Measurements from ENCODE around the gene DAP3. TPM values are rescaled to one million over a fixed set of nuclear protein-coding genes. Genes with fewer than 3 reads are reported as not detected.

DAP3 gene
- total and polyA plus RNA-seq, 10 of the 15 experiments (the other 5 are each of a cell fraction or from before 2014, with no cell fraction given) = 60.0 to 223 (median 138) TPM

DNA sequence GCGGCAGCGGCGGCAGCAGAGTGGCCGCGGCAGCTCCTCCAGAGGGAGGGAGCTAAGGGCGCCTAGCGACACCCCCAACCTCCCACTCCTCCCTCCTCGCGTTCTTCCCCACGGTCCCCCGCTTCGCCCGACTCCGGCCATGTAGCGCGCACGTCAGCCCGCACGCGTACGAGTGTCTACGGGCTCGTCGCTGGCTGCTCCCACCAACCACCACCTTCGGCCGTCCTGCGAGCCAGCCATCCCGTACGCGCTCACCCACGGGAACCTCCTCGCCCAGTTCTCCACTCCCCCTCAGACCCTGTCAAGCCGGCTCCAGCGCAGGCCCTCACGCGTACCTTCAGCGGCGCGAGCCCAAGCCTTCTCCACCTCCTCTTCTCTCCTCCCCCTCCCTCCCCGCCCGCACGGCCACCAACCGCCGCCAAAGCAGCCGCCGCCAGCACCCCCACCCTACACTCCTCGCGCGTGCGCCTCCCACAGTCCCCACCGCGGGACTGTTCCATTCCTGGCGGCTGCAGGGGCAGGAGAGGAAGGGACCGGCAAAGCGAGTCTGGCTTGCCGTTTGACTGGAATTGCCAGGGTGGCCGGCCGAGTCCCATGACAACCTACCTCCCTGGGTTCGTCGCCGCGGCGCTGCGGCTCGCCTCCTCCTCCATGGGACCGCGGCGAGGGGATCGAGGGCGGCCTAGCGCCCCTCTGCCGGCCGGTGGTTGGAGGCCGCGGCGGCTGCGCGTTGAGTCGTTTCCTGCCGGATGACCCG, 389 bp upstream of the DAP3 start, which contains the start of gene YY1AP1:
TSS of gene YY1AP1 (minus strand) at position 451 of the 757 bp plus-strand sequence. CDS start 8,338 bp downstream, outside the sequence.
- no peaks in the 10 kb centered on the region for H3K27me3 ChIP-seq (replicated peaks in 1 of 2; ENCODE audit: control insufficient read depth in 2 of 2, insufficient read depth in 2 of 2, low read length in 1 of 2)
- ChIA-PET POLR2A (no interaction called here), CTCF (no interaction called here), RAD21 (ENCODE audit: unreplicated experiment) (no interaction called here), SMC1A (ENCODE audit: uncharacterized antibody, unreplicated experiment) (no interaction called here)
- peaks cover 0 to 8% of the 10 kb centered on the region in 2 experiments; a peak in 2 of 4 replicates for H3K36me3 ChIP-seq (ENCODE audit: control insufficient read depth in 2 of 2, insufficient read depth in 2 of 2, low read length in 1 of 2)
- FAIRE-seq (no peak), ATAC-seq (peak; percentile 87), DNase-seq (ENCODE audit: low read depth, low spot score) (peak; percentile 62)
- H2AFZ ChIP-seq (ENCODE audit: control insufficient read depth, low read depth, low read length) = peak within 1 kb of the TSS; percentile 97
- H3K4me1 ChIP-seq (ENCODE audit: control insufficient read depth, insufficient read depth, low read length) = no peaks in the 10 kb centered on the region
- peaks cover 4% of the 10 kb centered on the region; the same call in 1 of the 3 replicates for H3K9me3 ChIP-seq (replicated peaks; ENCODE audit: control insufficient read depth, insufficient read depth, low read length)
- in situ Hi-C loops (cut with MboI) (no loop called here), intact Hi-C loops (cut with micrococcal nuclease; ENCODE audit: unreplicated experiment) (no loop called here)
- H4K20me1 ChIP-seq (ENCODE audit: control insufficient read depth, insufficient read depth) = no peaks in the 10 kb centered on the region
- peak within 1 kb of the TSS; percentile 82 for H3K9ac ChIP-seq (ENCODE audit: control insufficient read depth, insufficient read depth, low read length)
- BruUV-seq (replicated peaks) = no TSS peak
- peak within 1 kb of the TSS; percentile 89 for H3K4me3 ChIP-seq
- H3K4me2 ChIP-seq (ENCODE audit: control insufficient read depth, insufficient read depth) = peak within 1 kb of the TSS; percentile 23
- peaks cover 85% of the 10 kb centered on the region for H3K79me2 ChIP-seq (ENCODE audit: control insufficient read depth, insufficient read depth, low read length)
- H3K27ac ChIP-seq (ENCODE audit: control insufficient read depth, insufficient read depth) = peak within 1 kb of the TSS; percentile 92
- under 1% methylated on average over 60 of the region's 81 CpGs for WGBS (ENCODE audit: insufficient coverage, insufficient replicate concordance, low lambda C conversion rate, missing lambda C conversion rate)
- TF ChIP-seq, protein P1, sequence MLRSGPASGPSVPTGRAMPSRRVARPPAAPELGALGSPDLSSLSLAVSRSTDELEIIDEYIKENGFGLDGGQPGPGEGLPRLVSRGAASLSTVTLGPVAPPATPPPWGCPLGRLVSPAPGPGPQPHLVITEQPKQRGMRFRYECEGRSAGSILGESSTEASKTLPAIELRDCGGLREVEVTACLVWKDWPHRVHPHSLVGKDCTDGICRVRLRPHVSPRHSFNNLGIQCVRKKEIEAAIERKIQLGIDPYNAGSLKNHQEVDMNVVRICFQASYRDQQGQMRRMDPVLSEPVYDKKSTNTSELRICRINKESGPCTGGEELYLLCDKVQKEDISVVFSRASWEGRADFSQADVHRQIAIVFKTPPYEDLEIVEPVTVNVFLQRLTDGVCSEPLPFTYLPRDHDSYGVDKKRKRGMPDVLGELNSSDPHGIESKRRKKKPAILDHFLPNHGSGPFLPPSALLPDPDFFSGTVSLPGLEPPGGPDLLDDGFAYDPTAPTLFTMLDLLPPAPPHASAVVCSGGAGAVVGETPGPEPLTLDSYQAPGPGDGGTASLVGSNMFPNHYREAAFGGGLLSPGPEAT (IDR thresholded peaks at IDR 0.05; ENCODE audit: low read depth) = peak; percentile 96
- TF ChIP-seq ZNF207 (IDR thresholded peaks at IDR 0.05; ENCODE audit: borderline replicate concordance) = peak; percentile 98
- TF ChIP-seq FOXK2 (IDR thresholded peaks at IDR 0.05) = peak; percentile 99
- peak; percentile 98 for TF ChIP-seq SREBF1 (IDR thresholded peaks at IDR 0.05; ENCODE audit: low read length)
- TF ChIP-seq PAX8 (IDR thresholded peaks at IDR 0.05) = no peak
- TF ChIP-seq NFYA (IDR thresholded peaks at IDR 0.05; ENCODE audit: borderline replicate concordance, low read depth, low read length) = no peak
- TF ChIP-seq, protein P2, sequence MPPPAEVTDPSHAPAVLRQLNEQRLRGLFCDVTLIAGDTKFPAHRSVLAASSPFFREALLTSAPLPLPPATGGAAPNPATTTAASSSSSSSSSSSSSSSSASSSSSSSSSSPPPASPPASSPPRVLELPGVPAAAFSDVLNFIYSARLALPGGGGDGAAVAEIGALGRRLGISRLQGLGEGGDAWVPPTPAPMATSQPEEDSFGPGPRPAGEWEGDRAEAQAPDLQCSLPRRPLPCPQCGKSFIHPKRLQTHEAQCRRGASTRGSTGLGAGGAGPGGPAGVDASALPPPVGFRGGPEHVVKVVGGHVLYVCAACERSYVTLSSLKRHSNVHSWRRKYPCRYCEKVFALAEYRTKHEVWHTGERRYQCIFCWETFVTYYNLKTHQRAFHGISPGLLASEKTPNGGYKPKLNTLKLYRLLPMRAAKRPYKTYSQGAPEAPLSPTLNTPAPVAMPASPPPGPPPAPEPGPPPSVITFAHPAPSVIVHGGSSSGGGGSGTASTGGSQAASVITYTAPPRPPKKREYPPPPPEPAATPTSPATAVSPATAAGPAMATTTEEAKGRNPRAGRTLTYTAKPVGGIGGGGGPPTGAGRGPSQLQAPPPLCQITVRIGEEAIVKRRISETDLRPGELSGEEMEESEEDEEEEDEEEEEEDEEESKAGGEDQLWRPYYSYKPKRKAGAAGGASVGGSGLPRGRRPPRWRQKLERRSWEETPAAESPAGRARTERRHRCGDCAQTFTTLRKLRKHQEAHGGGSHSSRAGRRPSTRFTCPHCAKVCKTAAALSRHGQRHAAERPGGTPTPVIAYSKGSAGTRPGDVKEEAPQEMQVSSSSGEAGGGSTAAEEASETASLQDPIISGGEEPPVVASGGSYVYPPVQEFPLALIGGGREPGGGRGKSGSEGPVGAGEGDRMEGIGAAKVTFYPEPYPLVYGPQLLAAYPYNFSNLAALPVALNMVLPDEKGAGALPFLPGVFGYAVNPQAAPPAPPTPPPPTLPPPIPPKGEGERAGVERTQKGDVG (CRISPR knock-in tag; IDR thresholded peaks at IDR 0.05) = no peak
- TF ChIP-seq SMAD5 (IDR thresholded peaks at IDR 0.05; ENCODE audit: low read depth) = peak; percentile 8; the same call in 1 of the 2 replicates
- TF ChIP-seq CHD1 (IDR thresholded peaks at IDR 0.05; ENCODE audit: low read depth, low read length) = peak; percentile 99
- no peak for TF ChIP-seq TARDBP (IDR thresholded peaks at IDR 0.05; ENCODE audit: borderline replicate concordance)
- no peak for TF ChIP-seq RAD51 (IDR thresholded peaks at IDR 0.05)
- TF ChIP-seq, protein P3, sequence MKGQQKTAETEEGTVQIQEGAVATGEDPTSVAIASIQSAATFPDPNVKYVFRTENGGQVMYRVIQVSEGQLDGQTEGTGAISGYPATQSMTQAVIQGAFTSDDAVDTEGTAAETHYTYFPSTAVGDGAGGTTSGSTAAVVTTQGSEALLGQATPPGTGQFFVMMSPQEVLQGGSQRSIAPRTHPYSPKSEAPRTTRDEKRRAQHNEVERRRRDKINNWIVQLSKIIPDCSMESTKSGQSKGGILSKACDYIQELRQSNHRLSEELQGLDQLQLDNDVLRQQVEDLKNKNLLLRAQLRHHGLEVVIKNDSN (IDR thresholded peaks at IDR 0.05; ENCODE audit: borderline replicate concordance, extremely low read length, insufficient read depth, low read depth, low read length) = no peak
- 0 out of 2 replicates have a peak, but pooled peaks have one; percentile 19 for TF ChIP-seq ESRRA (IDR thresholded peaks at IDR 0.05; ENCODE audit: low read length)
- peak; percentile 57 for TF ChIP-seq NR2C1 (IDR thresholded peaks at IDR 0.05)
- peak; percentile 83 for TF ChIP-seq POLR2A (IDR thresholded peaks at IDR 0.05; ENCODE audit: low read depth, low read length)
- TF ChIP-seq, protein P4, sequence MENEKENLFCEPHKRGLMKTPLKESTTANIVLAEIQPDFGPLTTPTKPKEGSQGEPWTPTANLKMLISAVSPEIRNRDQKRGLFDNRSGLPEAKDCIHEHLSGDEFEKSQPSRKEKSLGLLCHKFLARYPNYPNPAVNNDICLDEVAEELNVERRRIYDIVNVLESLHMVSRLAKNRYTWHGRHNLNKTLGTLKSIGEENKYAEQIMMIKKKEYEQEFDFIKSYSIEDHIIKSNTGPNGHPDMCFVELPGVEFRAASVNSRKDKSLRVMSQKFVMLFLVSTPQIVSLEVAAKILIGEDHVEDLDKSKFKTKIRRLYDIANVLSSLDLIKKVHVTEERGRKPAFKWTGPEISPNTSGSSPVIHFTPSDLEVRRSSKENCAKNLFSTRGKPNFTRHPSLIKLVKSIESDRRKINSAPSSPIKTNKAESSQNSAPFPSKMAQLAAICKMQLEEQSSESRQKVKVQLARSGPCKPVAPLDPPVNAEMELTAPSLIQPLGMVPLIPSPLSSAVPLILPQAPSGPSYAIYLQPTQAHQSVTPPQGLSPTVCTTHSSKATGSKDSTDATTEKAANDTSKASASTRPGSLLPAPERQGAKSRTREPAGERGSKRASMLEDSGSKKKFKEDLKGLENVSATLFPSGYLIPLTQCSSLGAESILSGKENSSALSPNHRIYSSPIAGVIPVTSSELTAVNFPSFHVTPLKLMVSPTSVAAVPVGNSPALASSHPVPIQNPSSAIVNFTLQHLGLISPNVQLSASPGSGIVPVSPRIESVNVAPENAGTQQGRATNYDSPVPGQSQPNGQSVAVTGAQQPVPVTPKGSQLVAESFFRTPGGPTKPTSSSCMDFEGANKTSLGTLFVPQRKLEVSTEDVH (IDR thresholded peaks at IDR 0.05; ENCODE audit: low read depth, partially characterized antibody) = no peak

All from GM12878 (cell line).